Transverse colon (tissue), 4 donors: ENCODE measurements around the gene ABL1. TPM values are rescaled to one million over a fixed set of nuclear protein-coding genes. Genes with fewer than 3 reads are reported as not detected.

Source experiments
- DNase-seq: peaks from one replicate; pipeline ENCODE4 v3.0.0-alpha.2; 2019
- H3K27ac ChIP-seq, 4 donors: fragments of 200-600 bp; sonication (generic); 2 replicates each; pipeline ENCODE4 v1.5.1; 2016 to 2018; ENCODE audit warnings: inconsistent platforms in 4 of 4
- H3K27me3 ChIP-seq: fragments of 200-600 bp; sonication (generic); 2 replicates; pipeline ENCODE4 v1.5.1; 2017; ENCODE audit warnings: inconsistent platforms
- H3K36me3 ChIP-seq, 4 donors: fragments of 200-600 bp; sonication (generic); 2 replicates each; pipeline ENCODE4 v1.5.1; 2017 to 2019; ENCODE audit warnings: inconsistent platforms in 4 of 4
- H3K4me1 ChIP-seq, 4 donors: fragments of 200-600 bp; sonication (generic); 2 replicates each; pipeline ENCODE4 v1.5.1; 2017 to 2020; ENCODE audit warnings: inconsistent platforms in 4 of 4
- H3K4me3 ChIP-seq, 4 donors: fragments of 200-600 bp; sonication (generic); 1 replicate in 1 of 4; 2 replicates in 3 of 4; pipeline versions ENCODE4 v1.5.1 to v1.6.1; 2017 to 2019; ENCODE audit warnings: inconsistent platforms in 4 of 4
- H3K9me3 ChIP-seq, 2 donors: fragments of 200-600 bp; sonication (generic); 2 replicates each; pipeline ENCODE4 v1.5.1; 2017 to 2019; ENCODE audit warnings: inconsistent platforms in 2 of 2
- CTCF ChIP-seq, 5 experiments: fragments of 200-600 bp in 3 of 5; fragments of 450-650 bp in 2 of 5; sonication (generic) in 3 of 5; IDR thresholded peaks; 1 replicate in 2 of 5; 2 replicates in 3 of 5; pipeline ENCODE4 v1.5.1; 2016 to 2017; ENCODE audit warnings: antibody characterized with exemption in 5 of 5, inconsistent platforms in 3 of 5, mild to moderate bottlenecking in 2 of 5, moderate library complexity in 1 of 5
- EP300 ChIP-seq: sonication (generic); formaldehyde crosslinking; IDR thresholded peaks from one replicate; pipeline ENCODE4 v1.6.1; 2017; ENCODE audit warnings: antibody characterized with exemption, low read depth
- POLR2A ChIP-seq: fragments of 450-650 bp; IDR thresholded peaks from one replicate; pipeline ENCODE4 v1.6.1; 2016; ENCODE audit warnings: antibody characterized with exemption, mild to moderate bottlenecking, moderate library complexity
- POLR2AphosphoS5 ChIP-seq, 3 donors: sonication (generic); formaldehyde crosslinking; IDR thresholded peaks; one replicate each; pipeline ENCODE4 v1.6.1; 2016; ENCODE audit warnings: antibody characterized with exemption in 3 of 3
- WGBS, 2 donors: methylation state at CpG; one replicate each; pipeline ENCODE4 v1.1.5; 2018; ENCODE audit warnings: low coverage in 1 of 2; 5-methylcytosine and 5-hydroxymethylcytosine counted together
- in situ Hi-C, 4 donors: fragments of 200-750 bp; cut with MboI; loops; one replicate each; pipeline versions ENCODE4 v1.15.0 to v1.15.1; 2017; ENCODE audit warnings: low sequenced_read_pairs in 3 of 4, low pct_ligation_motif_present in 1 of 4, low pct_unique_long_range_greater_than_20kb in 1 of 4
- intact Hi-C: fragments of 100-400 bp; cut with DNase I; formaldehyde crosslinking; loops from one replicate; pipeline ENCODE4 v1.15.1; 2023; ENCODE audit warnings: low total_unique reads
- total RNA-seq, 4 donors: library from RNA; depleted of rRNA; stranded (reverse); fragments of >200 nt; gene quantifications; one replicate each; pipeline ENCODE4 v1.1.0, GENCODE V29; 2016

ABL1 gene
- total RNA-seq, 4 donors from 2014 or later, result 66.9 to 97.1 (median 81.8) TPM

DNA sequence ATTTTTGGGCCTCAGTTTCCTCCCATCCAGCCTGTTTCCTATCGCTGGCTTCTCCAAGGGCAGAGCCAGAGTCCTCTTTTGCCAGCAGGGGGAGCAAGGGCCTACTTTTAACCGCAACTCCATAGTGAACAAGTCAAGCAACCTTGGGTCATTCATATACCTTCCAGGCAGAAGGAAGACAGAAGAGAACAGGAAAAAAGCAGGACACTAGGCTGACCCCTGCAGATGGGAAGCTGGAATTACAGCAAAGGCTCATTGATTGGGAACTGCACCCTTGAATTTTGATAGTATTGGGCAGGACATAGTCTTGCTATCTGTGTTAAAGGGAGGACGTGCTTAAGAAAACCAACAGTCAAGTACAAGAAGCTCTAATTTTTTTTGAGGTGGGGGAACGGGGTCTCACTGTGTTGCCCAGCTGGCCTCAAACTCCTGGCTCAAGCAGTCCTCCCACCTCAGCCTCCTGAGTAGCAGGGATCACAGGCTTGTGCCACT lies 31.5 kb downstream of the ABL1 start:
- peak overlapping the region in 1 of 4 donors; percentile 46 for H3K27ac ChIP-seq
- peaks cover 0 to 5% (median 0%) of the 10 kb centered on the region in 4 donors for H3K36me3 ChIP-seq
- 53% methylated on average over 4 of the region's 4 CpGs; no CpG with 5 or more reads in 1 of the 2 donors for WGBS, 2 donors
- intact Hi-C loops (no loop called here), in situ Hi-C loops (loop anchor here (5.0 to 25.0 kb wide), 5 partner anchors 78 to 169 kb away; no protein-coding TSS in a partner anchor)
- DNase-seq, result peak; percentile 86
- peaks cover 4 to 68% (median 29%) of the 10 kb centered on the region in 4 donors for H3K4me1 ChIP-seq
- H3K27me3 ChIP-seq, result no peaks in the 10 kb centered on the region
- no peaks in the 10 kb centered on the region for H3K9me3 ChIP-seq
- TF ChIP-seq POLR2A, result no peak
- TF ChIP-seq POLR2AphosphoS5 (IDR thresholded peaks at IDR 0.05), result peak in 2 of 3 donors; percentile 35 to 43
- peak; percentile 77 to 98 (median 90) for TF ChIP-seq CTCF (IDR thresholded peaks at IDR 0.05)
- no peak overlapping the region for H3K4me3 ChIP-seq

DNA sequence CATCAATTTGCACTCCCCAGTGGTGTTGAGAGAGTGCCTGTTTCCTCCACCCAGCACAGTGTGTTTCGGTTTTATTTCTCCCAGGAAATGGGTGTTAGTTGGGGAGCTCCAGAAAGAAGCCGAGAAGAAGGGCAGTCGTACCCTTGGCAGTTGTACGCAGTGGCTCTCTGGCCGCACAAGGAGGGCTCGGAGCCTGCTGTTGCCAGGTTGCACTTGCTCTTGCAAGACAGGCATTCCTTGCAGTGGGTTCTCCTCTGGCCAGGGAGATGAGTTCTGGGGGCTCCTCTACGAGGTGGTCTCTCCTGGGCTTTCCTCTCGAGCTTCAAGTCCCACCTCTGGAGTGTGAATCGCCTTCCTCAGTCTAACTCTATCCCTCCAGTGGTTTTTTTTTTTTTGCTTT lies 32.5 kb downstream of the ABL1 start:
- peaks cover 6 to 66% (median 31%) of the 10 kb centered on the region in 4 donors for H3K4me1 ChIP-seq
- peaks cover 0 to 14% (median 4%) of the 10 kb centered on the region in 4 donors for H3K36me3 ChIP-seq
- no peak overlapping the region for H3K4me3 ChIP-seq
- intact Hi-C loops, result no loop called here
- TF ChIP-seq POLR2AphosphoS5 (IDR thresholded peaks at IDR 0.05), result no peak
- TF ChIP-seq CTCF (IDR thresholded peaks at IDR 0.05), result no peak
- TF ChIP-seq POLR2A, result no peak
- TF ChIP-seq EP300, result no peak
- no peaks in the 10 kb centered on the region for H3K9me3 ChIP-seq
- H3K27me3 ChIP-seq, result no peaks in the 10 kb centered on the region
- H3K27ac ChIP-seq, result peak overlapping the region in 3 of 4 donors; percentile 18 to 32 (median 24)
- no peak for DNase-seq
- WGBS, 2 donors, result 89 to 93% methylated on average over 3 to 9 of the region's 9 CpGs
- in situ Hi-C loops, result loop anchor here (5.0 to 25.0 kb wide), 5 partner anchors 77 to 170 kb away; no protein-coding TSS in a partner anchor

DNA sequence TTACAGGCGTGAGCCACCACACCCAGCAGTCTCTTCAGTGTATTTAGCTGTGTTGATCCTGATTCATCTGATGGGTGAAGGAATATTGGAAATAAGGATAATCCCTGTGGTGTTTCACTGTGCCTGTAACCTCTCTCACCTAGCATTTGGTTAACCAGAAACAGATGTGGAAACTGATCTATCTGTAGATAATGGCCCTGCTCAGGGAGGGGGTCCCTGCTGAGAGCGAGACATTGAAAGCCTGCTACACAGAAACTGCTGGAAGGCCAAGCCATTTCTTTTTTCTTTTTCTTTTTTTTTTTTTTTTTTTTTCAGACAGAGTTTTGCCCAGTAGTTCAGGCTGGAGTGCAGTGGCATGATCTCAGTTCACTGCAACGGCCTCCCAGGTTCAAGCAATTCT lies 33.2 kb downstream of the ABL1 start:
- Histone ChIP-seq H3K36me3 (peaks cover 0 to 15% (median 7%) of the 10 kb centered on the region in 4 donors), H3K27ac (peak overlapping the region in 1 of 4 donors; percentile 25), H3K4me1 (peaks cover 10 to 66% (median 33%) of the 10 kb centered on the region in 4 donors), H3K4me3 (no peak overlapping the region), H3K9me3 (no peaks in the 10 kb centered on the region), H3K27me3 (no peaks in the 10 kb centered on the region)
- TF ChIP-seq POLR2AphosphoS5 (IDR thresholded peaks at IDR 0.05) (no peak), EP300 (no peak), CTCF (IDR thresholded peaks at IDR 0.05) (no peak), POLR2A (no peak)
- 89% methylated on average over 3 of the region's 3 CpGs; no CpG with 5 or more reads in 1 of the 2 donors for WGBS, 2 donors
- intact Hi-C loops (no loop called here), in situ Hi-C loops (loop anchor here (5.0 to 25.0 kb wide), 5 partner anchors 77 to 171 kb away; no protein-coding TSS in a partner anchor)
- no peak for DNase-seq

DNA sequence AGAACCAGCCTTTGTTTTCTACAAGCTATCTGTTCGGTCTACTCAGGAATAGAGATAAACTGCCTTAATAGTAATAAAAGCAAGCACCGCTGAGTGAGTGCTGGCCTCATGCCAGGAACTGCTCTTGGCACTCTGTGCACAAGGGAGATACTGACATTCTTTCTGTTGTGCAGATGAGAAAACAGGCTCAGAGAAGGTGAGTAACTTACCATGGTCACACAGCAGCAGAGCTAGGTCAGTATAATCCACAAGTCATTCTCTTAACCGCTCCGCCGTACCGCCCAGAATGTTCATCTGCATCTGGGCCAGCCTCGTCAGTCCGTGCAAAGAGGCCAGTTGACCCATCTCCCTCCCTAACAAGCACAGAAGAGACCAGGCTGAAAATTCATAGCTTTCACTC lies 34.2 kb downstream of the ABL1 start:
- 70% methylated on average over 8 of the region's 8 CpGs; no CpG with 5 or more reads in 1 of the 2 donors for WGBS, 2 donors
- Histone ChIP-seq H3K9me3 (no peaks in the 10 kb centered on the region), H3K4me1 (peaks cover 15 to 65% (median 35%) of the 10 kb centered on the region in 4 donors), H3K27ac (peak overlapping the region in 1 of 4 donors; percentile 25), H3K27me3 (no peaks in the 10 kb centered on the region), H3K4me3 (no peak overlapping the region), H3K36me3 (peaks cover 0 to 24% (median 7%) of the 10 kb centered on the region in 4 donors)
- no peak for TF ChIP-seq POLR2AphosphoS5 (IDR thresholded peaks at IDR 0.05)
- no peak for TF ChIP-seq CTCF (IDR thresholded peaks at IDR 0.05)
- TF ChIP-seq EP300, result no peak
- no peak for TF ChIP-seq POLR2A
- intact Hi-C loops (no loop called here), in situ Hi-C loops (loop anchor here (5.0 to 25.0 kb wide), 5 partner anchors 76 to 172 kb away; no protein-coding TSS in a partner anchor)
- peak; percentile 56 for DNase-seq
